GM19438 (cell line): Measurements from ENCODE around the gene PITPNM3.

Experiments used
- ATAC-seq: cut with Tn5 transposase; IDR thresholded peaks from one replicate; pipeline ENCODE4 v1.9.1; 2021; ENCODE audit warnings: low read depth; ENCODE audit not compliant: unreplicated experiment

Gene PITPNM3

GRCh38 chr17:6503641-6504195 is 52.6 kb downstream of the PITPNM3 start:
- no peak for ATAC-seq

GRCh38 chr17:6502871-6503509 is 53.4 kb downstream of the PITPNM3 start:
- ATAC-seq: no peak

- ATAC-seq: no peak
Observed at GRCh38 chr17:6502142-6502541, 54.2 kb downstream of the PITPNM3 start.

DNA sequence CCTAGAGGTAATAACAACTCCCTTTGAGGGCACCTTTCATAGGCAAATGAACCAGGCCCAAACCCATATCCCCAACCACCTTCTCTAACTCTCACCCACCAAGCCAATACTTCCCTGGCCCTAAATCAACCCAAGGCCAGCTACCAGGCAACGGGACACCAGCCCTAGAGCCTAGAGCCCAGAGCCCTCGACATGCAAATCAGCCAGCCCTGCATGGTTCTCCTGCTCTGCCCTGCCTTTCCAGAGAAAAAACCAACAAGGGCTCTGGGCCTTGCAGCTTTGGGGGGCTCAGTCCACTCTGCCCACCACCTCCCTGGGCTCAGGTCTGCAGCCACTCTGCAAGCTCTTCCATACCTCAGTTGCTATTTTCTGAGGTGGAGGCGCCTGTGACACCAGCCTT is 55.0 kb downstream of the PITPNM3 start:
- no peak for ATAC-seq

DNA sequence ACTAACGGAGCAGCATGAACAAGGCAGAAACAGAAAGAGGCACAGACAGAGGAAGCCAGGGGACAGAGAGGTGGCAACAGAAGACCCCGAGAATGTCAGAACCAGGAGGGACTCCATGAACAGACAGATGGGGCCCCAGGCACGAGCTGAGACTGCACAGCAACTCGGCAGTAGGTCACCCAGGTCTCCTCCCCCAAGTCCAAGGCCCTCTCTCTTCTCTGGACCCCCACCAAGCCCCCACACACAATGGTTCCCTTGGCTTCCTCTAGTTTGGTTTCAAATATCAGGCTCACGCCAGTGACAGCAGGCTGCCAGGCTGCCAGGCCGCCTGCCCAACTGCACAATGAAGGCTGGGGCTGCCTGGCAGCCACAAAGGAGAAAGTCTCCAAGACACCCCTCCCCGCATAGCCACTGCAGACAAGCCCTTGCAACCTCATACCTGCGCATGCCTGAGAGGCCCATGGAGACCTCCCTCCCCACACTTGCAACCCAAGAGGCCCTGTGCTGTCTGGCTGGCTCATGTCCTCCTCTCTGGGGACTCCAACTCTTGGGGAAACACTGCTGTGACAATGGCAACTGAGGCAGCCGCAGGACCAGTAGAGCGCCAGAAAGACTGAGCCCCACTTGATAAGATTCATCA is 57.3 kb downstream of the PITPNM3 start:
- no peak for ATAC-seq

DNA sequence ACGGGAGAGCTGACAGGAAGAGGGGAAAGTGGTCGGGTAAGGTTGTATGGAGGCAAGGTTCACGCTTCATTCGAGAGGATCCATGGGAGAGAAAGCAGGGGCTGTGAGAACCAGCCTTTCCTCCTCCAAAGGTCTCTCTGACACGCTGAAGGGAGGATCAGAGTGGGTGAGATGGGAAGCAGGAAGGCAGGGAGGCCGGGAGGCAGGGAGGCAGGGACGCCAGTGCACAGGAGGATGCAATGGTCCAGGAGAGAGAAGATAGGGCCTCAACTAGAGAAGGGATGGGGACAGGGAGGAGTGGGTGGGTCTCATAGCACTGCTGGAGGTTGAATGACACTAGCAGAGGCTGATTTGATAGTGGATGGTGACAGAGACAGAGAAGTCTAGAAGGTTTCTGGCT is 58.0 kb downstream of the PITPNM3 start:
- ATAC-seq: no peak

DNA sequence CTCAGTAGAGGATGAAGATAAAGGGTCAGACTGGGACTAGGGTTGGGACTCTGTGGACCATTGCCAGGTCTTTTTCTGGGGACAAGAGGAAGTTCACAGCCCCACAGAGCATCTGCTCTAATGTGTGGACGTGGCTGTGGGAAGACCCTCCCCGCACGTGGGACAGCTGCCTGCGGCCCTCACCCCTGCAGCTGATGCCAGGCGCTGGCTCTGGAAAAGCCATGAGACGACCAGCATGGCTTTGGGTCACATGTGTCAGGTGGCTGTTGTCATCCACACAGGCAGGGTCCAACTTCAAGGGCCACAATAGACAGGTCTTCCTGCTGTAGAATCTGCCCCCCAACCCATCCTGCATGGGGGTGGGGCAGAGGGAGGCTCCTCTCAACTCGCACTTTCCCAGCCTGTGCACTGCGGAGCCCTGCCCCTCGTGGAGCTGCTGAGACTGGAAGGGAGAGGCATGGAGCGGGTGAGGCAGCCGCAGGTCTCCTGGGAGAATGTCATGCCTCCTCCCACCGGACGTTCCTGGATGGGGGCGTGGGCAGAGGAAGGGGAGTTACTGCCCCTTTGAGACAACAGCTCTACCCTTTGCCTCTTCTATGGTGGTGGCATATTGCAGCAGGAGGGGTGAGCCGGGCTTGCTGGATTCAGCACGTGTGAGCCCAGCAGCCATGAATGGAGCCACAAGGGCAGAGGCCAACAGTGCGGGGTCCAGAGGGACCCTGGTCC is 58.7 kb downstream of the PITPNM3 start:
- ATAC-seq: no peak

DNA sequence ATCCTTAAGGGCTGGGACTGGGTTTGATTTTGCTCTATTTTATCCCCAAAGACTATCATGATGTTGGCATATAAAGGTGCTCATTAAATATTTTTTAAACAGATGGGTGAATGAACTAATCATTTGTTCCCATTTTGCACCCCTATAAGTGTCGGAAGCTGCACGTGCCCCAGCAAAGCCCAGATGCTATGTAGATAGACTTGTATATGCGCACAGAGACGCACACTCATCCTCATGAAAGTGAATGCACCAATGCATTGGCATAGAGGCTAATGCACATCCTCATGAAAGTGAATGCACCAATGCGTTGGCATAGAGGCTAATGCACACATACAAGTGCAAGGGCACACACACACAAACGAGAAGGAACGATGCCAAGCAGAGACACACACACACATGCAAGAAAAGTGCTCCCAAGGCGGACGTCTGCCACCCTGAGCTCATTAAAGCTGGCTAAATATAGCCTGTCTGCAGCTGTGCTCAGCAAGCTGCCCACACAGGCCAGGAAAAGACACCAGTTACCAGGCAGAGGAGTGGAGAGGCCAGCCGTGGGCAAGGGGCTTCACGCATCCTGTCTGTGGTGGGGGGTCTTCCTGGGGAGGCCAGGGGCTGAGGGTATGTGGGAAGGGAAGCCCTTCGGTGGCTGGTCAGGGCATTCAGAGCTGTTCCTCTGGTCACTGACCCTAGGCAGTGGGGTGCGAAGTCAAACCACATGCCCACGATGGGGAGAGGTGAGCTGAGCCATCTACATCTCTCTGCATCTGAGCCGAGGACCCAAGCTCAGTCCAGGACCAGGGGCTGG is 59.5 kb downstream of the PITPNM3 start:
- ATAC-seq: no peak

DNA sequence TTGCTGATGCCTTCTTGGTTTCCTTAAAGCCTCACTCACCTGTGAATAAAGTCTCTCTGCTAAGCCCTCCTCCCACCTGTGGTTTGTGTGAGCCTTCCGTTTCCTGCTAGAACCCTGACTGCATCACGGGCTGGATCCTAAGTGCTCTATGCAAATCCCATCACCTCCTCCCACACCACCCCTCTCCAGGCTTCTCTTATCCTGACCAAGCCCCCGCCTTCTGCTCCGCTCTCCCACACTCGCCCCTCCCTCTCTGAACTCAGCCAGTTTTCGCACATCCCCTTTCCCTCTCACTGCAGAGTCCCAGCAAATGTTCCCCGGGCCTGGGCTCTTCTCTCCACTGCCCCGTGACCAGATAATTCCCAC is 60.3 kb downstream of the PITPNM3 start:
- ATAC-seq: no peak

DNA sequence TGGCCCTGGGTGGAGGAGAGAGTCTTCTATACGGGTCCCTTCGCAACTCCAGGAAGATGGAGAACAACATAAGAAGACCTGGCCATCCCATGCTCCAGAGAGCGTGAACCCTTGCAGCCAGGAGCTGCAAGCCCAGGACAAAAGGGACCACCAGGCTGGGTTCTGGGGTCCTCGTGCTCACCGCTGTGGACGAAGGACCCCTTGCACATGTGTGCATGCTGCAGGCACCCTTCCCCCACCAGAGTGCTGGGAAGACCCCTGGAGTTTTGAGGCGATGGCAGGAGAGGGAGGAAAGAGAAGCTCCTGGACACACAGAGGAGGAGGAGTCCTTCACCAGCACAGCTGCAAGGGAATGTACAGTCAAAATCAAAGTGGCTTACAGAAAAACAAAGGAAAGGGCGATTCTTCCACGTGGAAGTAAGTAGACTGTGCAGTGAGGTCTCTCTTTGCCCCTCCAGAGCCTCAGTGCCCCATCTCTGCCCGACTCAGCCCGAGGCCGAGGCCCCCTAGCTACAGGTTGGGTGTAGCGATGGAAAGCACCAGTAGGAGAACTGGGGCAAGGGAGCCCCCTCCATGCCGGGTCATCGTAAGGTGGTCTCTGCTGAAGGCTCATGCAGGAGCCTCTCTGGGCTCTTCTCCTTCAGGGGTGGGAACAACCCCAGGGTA is 60.8 kb downstream of the PITPNM3 start:
- no peak for ATAC-seq

DNA sequence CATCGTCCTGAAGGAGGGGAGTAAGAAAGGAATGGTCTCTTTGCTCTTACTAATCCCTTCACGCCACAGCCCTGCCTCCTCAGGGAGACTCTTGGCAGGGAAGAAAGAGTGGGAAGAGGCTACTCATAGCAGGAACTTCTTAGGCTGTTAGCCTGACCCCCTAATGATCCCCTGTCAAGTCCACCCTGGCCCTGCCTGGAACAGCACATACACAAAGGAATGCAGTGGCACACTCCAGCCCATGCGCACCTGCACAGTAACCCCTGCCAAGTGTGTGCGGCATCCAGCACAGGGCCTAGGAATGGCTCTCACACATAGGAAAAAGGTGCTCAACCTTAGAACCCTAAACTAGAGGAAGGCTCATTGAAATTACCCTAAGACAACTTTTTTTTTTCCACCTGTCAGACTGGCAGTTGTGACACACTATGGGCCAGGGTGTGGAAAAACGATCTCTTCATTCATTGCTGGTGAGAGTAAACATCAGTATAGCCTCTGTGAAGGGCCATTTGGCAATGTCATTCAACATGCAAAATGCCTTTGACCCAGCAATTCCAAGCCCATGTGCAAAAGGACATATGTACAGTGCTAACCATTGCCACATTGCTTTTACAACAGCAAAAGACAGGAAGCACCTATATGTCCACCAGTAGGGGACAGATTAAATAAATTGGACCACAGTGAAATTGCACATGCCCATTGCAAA is 62.0 kb downstream of the PITPNM3 start:
- no peak for ATAC-seq

DNA sequence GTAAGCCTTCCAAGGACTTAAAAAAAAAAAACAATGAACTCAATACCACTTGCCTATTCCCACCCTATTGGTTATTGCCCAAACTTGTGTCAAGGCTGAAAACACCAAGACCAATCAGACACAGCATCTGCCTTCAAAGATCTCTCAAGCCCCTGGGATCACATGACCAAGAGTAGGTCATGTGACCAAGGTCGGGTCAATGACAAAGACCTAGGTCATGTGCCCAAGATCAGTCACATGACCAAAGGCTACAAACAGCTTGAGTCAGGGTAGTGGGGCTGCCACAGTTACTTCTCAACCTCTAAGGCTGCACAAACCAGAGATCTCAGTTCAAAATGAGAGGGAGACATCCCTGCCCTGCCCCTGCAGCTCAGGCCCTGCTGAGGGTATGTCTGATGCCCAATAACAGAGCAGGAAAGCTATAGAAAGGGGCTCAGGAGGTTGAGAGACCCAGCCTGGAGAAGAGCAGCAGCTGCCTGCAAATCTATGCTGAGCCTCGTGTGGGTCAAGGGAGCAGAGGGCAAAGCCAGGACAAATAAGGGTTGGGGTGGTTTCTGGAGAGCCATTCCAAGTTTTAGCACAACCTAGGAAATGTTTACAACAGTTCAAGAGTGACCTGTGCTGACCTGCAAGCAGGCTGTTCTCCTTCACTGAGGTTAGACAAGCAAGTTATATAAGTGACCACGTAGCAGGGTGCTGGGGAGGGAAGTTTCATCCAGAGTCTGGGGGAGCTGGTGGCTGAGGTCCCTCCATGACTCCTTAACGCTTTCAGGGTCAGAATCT is 63.3 kb downstream of the PITPNM3 start:
- ATAC-seq: no peak

GRCh38 chr17:6491071-6491700 is 65.2 kb downstream of the PITPNM3 start:
- no peak for ATAC-seq

DNA sequence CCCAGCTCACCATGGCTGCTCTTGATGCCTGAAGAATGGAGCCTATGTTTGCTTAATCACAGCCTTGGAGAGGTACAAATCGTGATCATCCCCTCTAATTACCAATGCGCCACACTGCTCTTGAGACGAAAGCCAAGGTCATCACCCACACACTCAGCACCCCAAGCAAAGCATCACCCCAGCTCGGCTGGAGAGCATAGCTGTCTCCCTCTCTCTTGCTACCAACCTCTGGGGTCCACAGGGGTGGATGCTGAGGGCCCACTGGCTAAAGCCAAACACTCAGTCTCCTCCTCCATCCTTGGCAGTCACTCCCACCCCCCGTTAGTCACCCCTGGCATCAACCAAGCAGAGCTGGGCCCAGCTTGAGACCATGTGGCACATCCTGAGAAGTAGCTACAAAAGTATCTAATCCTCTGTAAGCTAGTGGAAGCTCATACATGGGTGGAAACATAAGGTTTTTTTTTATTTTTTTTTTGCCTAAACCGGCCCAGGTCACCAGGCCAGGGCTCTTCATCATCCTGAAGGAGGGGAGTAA is 67.3 kb downstream of the PITPNM3 start:
- ATAC-seq: no peak

GRCh38 chr17:6488008-6488539 is 68.3 kb downstream of the PITPNM3 start:
- no peak for ATAC-seq

DNA sequence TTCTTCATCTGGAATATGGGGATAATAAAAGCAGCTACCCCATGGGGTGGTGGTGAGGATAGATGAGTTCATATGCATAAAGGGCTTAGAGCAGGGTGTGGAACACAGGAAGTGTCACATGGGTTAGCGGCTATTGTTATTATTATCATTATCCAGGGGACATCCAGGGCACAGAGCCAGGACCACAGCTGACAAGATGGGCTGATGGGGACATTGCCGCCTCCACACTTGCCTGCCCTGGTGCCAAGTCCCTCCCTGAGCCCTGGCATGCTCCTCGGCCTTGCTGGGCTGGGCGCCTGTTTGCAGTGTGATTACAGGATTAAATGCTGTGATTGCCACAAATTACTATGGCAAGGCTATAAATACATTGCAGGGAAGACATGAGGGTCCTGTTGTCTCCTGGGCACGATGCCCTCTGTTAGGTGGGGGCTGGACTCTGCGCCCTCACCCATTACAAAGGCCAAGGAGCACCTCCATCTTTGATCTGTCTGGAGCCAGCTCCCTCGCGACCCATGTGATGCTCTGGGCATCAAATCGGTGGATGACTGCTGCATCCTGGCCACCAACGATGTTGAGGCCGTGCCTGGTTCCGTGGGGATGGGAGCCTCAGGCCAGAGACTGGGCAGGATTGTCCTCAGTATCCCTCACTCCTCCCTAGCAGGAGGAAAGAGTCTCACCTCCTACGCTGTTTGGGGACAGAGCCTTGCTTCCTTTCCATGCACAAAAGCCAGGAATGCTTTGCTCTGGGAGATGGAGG is 68.9 kb downstream of the PITPNM3 start:
- ATAC-seq: no peak

DNA sequence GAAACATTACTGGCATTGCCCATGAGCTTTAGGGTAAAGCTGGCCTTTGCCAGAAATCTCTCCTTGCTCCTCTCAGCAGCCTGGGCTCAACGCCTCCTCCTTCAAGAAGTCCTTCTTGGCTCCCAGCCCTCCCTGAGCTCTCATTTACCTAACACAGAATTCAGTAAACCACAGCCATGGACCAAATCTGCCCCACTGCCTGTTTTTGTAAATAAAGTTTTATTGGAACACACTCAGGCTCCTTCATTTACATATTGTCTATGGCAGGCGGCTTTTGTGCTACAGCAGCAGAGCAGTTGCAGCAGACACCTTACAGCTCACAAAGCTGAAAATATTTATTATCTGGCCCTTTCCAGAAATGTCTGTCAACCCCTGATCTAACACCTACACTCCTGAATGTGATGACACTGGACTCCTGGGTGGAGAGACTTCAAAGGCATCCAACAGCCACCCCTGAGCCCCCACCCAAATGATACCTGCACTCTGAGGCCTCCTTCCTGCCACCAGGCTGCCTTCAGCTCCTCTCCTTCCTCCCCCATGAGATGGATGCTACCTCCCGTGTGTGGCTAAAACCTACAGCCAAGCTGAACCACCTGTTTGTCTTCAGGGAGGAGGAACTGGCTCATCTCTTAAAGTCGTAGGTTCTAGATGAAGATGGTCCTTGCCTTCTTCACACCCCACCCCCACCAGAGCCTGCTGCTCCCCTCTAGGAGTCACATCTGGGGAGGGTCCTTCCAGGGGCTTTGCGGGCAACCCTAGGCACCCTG is 70.5 kb downstream of the PITPNM3 start:
- ATAC-seq: no peak
